DOHH2 (cell line): ENCODE measurements around the gene FANCI.

Source experiments
- CTCF ChIP-seq: fragments of 200-600 bp; sonication (generic); IDR thresholded peaks from one replicate; pipeline ENCODE4 v1.5.1; 2014; ENCODE audit warnings: antibody characterized with exemption, mild to moderate bottlenecking, low read depth, low read length; ENCODE audit not compliant: poor library complexity, severe bottlenecking
- EZH2phosphoT487 ChIP-seq: fragments of 200-600 bp; sonication (generic); IDR thresholded peaks from 2 replicates; pipeline ENCODE4 v1.6.1; 2017; ENCODE audit warnings: borderline replicate concordance, mild to moderate bottlenecking, antibody characterized with exemption, low read length, moderate library complexity, mixed read lengths

- TF ChIP-seq CTCF (no peak), EZH2phosphoT487 (no peak)
Measured at GRCh38 chr15:89195836-89196235, 47.9 kb upstream of the FANCI start.
